ENCODE measurements around the gene OR8D1.

The OR8D1 gene

GRCh38 chr11:124311670-124312069 is 2.1 kb downstream of the OR8D1 start:
- no peak for DNase-seq (ENCODE audit: extremely low spot score)
- TF ChIP-seq CTBP1 (IDR thresholded peaks at IDR 0.05; ENCODE audit: borderline replicate concordance) (no peak), ARNT (IDR thresholded peaks at IDR 0.05) (no peak), ZNF384 (IDR thresholded peaks at IDR 0.05) (no peak), PKNOX1 (IDR thresholded peaks at IDR 0.05) (no peak), FOXK2 (IDR thresholded peaks at IDR 0.05) (no peak), SUZ12 (IDR thresholded peaks at IDR 0.05) (no peak), TARDBP (IDR thresholded peaks at IDR 0.05) (no peak), FOXA1 (IDR thresholded peaks at IDR 0.05) (no peak), NFRKB (IDR thresholded peaks at IDR 0.05) (no peak), LEF1 (IDR thresholded peaks at IDR 0.05; ENCODE audit: borderline replicate concordance) (no peak), HDGF (IDR thresholded peaks at IDR 0.05; ENCODE audit: borderline replicate concordance) (no peak), FOXM1 (IDR thresholded peaks at IDR 0.05; ENCODE audit: borderline replicate concordance) (no peak), L3MBTL2 (conservative IDR thresholded peaks at IDR 0.05) (no peak), BHLHE40 (IDR thresholded peaks at IDR 0.05; ENCODE audit: borderline replicate concordance) (no peak), ELF4 (IDR thresholded peaks at IDR 0.05) (no peak), SP1 (IDR thresholded peaks at IDR 0.05) (no peak)
- ChIA-PET CTCF (no interaction called here), POLR2A (no interaction called here)

GRCh38 chr11:124311269-124311668 is 2.5 kb downstream of the OR8D1 start:
- CTCF ChIA-PET = no interaction called here
- no peak for DNase-seq (ENCODE audit: extremely low spot score)
- TF ChIP-seq TARDBP (IDR thresholded peaks at IDR 0.05) (no peak), BHLHE40 (IDR thresholded peaks at IDR 0.05; ENCODE audit: borderline replicate concordance) (no peak), PKNOX1 (IDR thresholded peaks at IDR 0.05) (no peak), ELF4 (IDR thresholded peaks at IDR 0.05) (no peak), ZNF384 (IDR thresholded peaks at IDR 0.05) (no peak), FOXM1 (IDR thresholded peaks at IDR 0.05; ENCODE audit: borderline replicate concordance) (no peak), FOXK2 (IDR thresholded peaks at IDR 0.05) (no peak), CTBP1 (IDR thresholded peaks at IDR 0.05; ENCODE audit: borderline replicate concordance) (no peak), SP1 (IDR thresholded peaks at IDR 0.05) (no peak), HDGF (IDR thresholded peaks at IDR 0.05; ENCODE audit: borderline replicate concordance) (no peak), ARNT (IDR thresholded peaks at IDR 0.05) (no peak), SUZ12 (IDR thresholded peaks at IDR 0.05) (no peak), FOXA1 (IDR thresholded peaks at IDR 0.05) (no peak)
- POLR2A ChIA-PET = no interaction called here

- POLR2A ChIA-PET = no interaction called here
- no peak for DNase-seq (ENCODE audit: extremely low spot score)
- no peak for TF ChIP-seq PKNOX1 (IDR thresholded peaks at IDR 0.05)
- CTCF ChIA-PET = no interaction called here
These were observed 3.0 kb downstream of the OR8D1 start for GRCh38 chr11:124310721-124311120.

GRCh38 chr11:124307093-124307492 is 6.7 kb downstream of the OR8D1 start:
- POLR2A ChIA-PET = no interaction called here
- TF ChIP-seq CTBP1 (IDR thresholded peaks at IDR 0.05; ENCODE audit: borderline replicate concordance) = no peak
- TF ChIP-seq L3MBTL2 (conservative IDR thresholded peaks at IDR 0.05) = no peak
- no peak for TF ChIP-seq ZNF384 (IDR thresholded peaks at IDR 0.05)
- no peak for TF ChIP-seq FOXA1 (IDR thresholded peaks at IDR 0.05)
- TF ChIP-seq FOXK2 (IDR thresholded peaks at IDR 0.05) = no peak
- no peak for TF ChIP-seq SP1 (IDR thresholded peaks at IDR 0.05)
- no peak for TF ChIP-seq TARDBP (IDR thresholded peaks at IDR 0.05)
- TF ChIP-seq BHLHE40 (IDR thresholded peaks at IDR 0.05; ENCODE audit: borderline replicate concordance) = no peak
- TF ChIP-seq ARNT (IDR thresholded peaks at IDR 0.05) = no peak
- no peak for TF ChIP-seq NFRKB (IDR thresholded peaks at IDR 0.05)
- DNase-seq (ENCODE audit: extremely low spot score) = no peak
- CTCF ChIA-PET = no interaction called here

GRCh38 chr11:124302347-124303125 is 11.2 kb downstream of the OR8D1 start:
- POLR2A ChIA-PET = no interaction called here
- DNase-seq (ENCODE audit: extremely low spot score) = no peak
- TF ChIP-seq TARDBP (IDR thresholded peaks at IDR 0.05) (no peak), FOXK2 (IDR thresholded peaks at IDR 0.05) (no peak), SUZ12 (IDR thresholded peaks at IDR 0.05) (no peak), SP1 (IDR thresholded peaks at IDR 0.05) (no peak), ELF4 (IDR thresholded peaks at IDR 0.05) (no peak), HDGF (IDR thresholded peaks at IDR 0.05; ENCODE audit: borderline replicate concordance) (no peak), ZNF384 (IDR thresholded peaks at IDR 0.05) (no peak), LEF1 (IDR thresholded peaks at IDR 0.05; ENCODE audit: borderline replicate concordance) (no peak), CTBP1 (IDR thresholded peaks at IDR 0.05; ENCODE audit: borderline replicate concordance) (no peak), ARNT (IDR thresholded peaks at IDR 0.05) (no peak), NFRKB (IDR thresholded peaks at IDR 0.05) (no peak), PKNOX1 (IDR thresholded peaks at IDR 0.05) (no peak), L3MBTL2 (conservative IDR thresholded peaks at IDR 0.05) (no peak), FOXM1 (IDR thresholded peaks at IDR 0.05; ENCODE audit: borderline replicate concordance) (no peak), FOXA1 (IDR thresholded peaks at IDR 0.05) (no peak), BHLHE40 (IDR thresholded peaks at IDR 0.05; ENCODE audit: borderline replicate concordance) (no peak)
- CTCF ChIA-PET = no interaction called here

- CTCF ChIA-PET = no interaction called here
- POLR2A ChIA-PET = no interaction called here
- no peak for DNase-seq (ENCODE audit: extremely low spot score)
- TF ChIP-seq ELF4 (IDR thresholded peaks at IDR 0.05) (no peak), FOXA1 (IDR thresholded peaks at IDR 0.05) (no peak)
These were observed 12.2 kb downstream of the OR8D1 start for GRCh38 chr11:124301548-124301947.

All from HEK293T (cell line).